Measurements from ENCODE around the gene RIN2.
A peak's percentile ranks its signal among the peaks of the same experiment; 100 is the strongest.
"Not testable (repeated sequence)": the region's sequence is repeated elsewhere in the genome, so short reads cannot be mapped to it uniquely, and the experiment has no call there.

Gene RIN2

DNA sequence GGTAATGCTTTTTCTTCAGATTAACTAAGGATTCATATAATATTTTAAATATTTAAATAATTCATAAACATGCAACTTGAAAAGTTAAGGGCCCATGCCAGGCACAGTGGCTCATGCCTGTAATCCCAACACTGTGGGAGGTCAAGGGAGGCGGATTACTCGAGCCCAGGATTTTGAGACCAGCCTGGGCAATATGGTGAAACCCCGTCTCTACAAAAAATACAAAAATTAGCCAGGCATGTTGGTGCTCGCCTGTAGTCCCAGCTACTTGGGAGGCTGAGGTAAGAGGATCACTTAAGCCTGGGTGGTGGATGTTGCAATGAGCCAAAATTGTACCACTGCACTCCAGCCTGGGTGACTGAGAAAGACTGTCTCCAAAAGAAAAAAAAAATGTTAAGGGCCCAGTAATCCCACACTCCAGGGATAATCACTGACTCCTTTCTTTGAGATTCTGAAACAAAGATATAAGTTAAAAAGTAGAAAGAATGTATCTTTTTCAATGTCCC is 7.9 kb upstream of the RIN2 start:
- Histone ChIP-seq H3K4me3 (IDR thresholded peaks at IDR 0.05; ENCODE audit: insufficient read depth, low read depth, low read length) (no peak overlapping the region), H3K36me3 (ENCODE audit: insufficient read depth) (no peaks in the 10 kb centered on the region), H3K4me2 (no peak overlapping the region), H3K27me3 (ENCODE audit: insufficient read depth, low read depth) (no peaks in the 10 kb centered on the region), H3K79me2 (ENCODE audit: insufficient read depth, low read depth) (no peaks in the 10 kb centered on the region), H3K4me1 (ENCODE audit: low read depth, poor library complexity, severe bottlenecking) (no peaks in the 10 kb centered on the region), H3K27ac (no peak overlapping the region), H3K9ac (no peak overlapping the region), H2AFZ (ENCODE audit: low read depth) (no peak overlapping the region), H4K20me1 (ENCODE audit: insufficient read depth) (no peaks in the 10 kb centered on the region)
- TF ChIP-seq CTCF (conservative IDR thresholded peaks at IDR 0.05; ENCODE audit: low read depth, low read length): no peak

DNA sequence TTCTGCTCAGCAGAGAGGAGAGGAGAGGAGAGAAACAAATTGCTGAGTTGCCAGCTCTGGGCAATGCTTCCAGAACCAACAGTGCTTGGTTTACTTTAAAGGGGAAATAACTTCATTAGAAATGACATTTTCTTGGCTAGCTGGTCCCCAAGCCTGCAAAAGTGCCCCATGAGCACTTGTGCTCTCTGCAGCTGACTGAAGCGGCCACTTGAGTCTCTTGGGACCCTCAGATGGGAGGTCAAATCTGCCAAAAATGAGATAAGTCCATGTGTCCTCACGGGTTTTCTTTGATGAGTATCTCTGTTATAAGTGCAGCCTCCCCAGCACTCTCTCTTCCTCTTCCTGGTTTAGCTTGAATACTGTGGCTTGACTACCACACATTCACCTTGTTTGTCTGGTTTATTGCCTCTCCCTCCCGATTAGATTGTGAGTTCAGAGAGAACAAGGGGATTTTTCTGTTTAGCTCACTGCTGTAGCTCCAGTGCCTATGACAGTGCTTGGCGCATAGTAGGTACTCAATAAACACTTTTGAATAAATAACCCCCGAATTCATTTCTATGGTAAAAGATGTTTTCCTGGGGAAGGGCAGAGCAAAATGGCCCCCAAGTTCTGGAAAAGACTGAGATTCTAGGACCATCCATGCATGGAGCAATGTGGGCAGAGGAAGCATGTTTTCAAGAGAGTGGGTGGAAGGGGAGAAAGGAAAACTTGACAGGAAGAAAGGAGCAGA is 7.0 kb upstream of the RIN2 start:
- Histone ChIP-seq H3K9ac (no peak overlapping the region), H2AFZ (ENCODE audit: low read depth) (no peak overlapping the region)

DNA sequence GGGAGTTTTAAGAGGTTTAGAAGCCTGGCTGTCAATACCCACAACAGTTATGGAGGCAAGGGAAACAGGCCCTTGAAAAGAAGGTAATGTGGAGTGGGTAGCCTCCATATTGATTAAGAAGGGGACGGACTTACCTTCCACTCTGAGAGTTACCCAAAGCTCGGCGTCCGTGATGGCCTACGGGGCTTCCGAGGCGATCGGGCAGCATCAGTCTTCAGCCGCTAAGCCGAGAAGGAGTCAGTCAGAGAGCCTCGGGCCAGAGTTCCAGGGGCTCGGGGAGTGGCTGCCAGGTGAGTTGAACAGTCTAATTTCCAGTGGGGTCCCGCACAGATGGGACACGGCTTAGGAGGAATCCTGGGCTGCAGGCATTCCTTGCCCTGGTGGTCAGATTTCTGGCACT is 3.9 kb upstream of the RIN2 start:
- not testable (repeated sequence) for H3K4me3 ChIP-seq (IDR thresholded peaks at IDR 0.05; ENCODE audit: insufficient read depth, low read depth, low read length); H3K36me3 ChIP-seq (ENCODE audit: insufficient read depth); H3K9ac ChIP-seq; H3K27me3 ChIP-seq (ENCODE audit: insufficient read depth, low read depth); H3K27ac ChIP-seq; H3K79me2 ChIP-seq (ENCODE audit: insufficient read depth, low read depth); H3K4me2 ChIP-seq; H2AFZ ChIP-seq (ENCODE audit: low read depth); H4K20me1 ChIP-seq (ENCODE audit: insufficient read depth)
- H3K4me1 ChIP-seq (ENCODE audit: low read depth, poor library complexity, severe bottlenecking): peaks cover 16% of the 10 kb centered on the region

More for the DNA sequence above, 7.0 kb upstream of the RIN2 start:
- TF ChIP-seq CTCF (conservative IDR thresholded peaks at IDR 0.05; ENCODE audit: low read depth, low read length): no peak
- H3K4me1 ChIP-seq (ENCODE audit: low read depth, poor library complexity, severe bottlenecking): no peaks in the 10 kb centered on the region
- no peaks in the 10 kb centered on the region for H3K27me3 ChIP-seq (ENCODE audit: insufficient read depth, low read depth)
- no peaks in the 10 kb centered on the region for H4K20me1 ChIP-seq (ENCODE audit: insufficient read depth)
- no peak overlapping the region for H3K27ac ChIP-seq
- no peaks in the 10 kb centered on the region for H3K36me3 ChIP-seq (ENCODE audit: insufficient read depth)
- no peak overlapping the region for H3K4me2 ChIP-seq
- no peaks in the 10 kb centered on the region for H3K79me2 ChIP-seq (ENCODE audit: insufficient read depth, low read depth)
- H3K4me3 ChIP-seq (IDR thresholded peaks at IDR 0.05; ENCODE audit: insufficient read depth, low read depth, low read length): no peak overlapping the region

- H3K4me2 ChIP-seq: peak overlapping the region; percentile 78
These were observed 1.1 kb upstream of the RIN2 start for GRCh38 chr20:19756761-19757486.

More at GRCh38 chr20:19756761-19757486, 1.1 kb upstream of the RIN2 start:
- Histone ChIP-seq H3K36me3 (ENCODE audit: insufficient read depth) (no peaks in the 10 kb centered on the region), H4K20me1 (ENCODE audit: insufficient read depth) (no peaks in the 10 kb centered on the region), H3K4me1 (ENCODE audit: low read depth, poor library complexity, severe bottlenecking) (peaks cover 32% of the 10 kb centered on the region), H3K9ac (peak overlapping the region; percentile 66; the same call in 1 of the 2 replicates), H2AFZ (ENCODE audit: low read depth) (peak overlapping the region; percentile 96), H3K79me2 (ENCODE audit: insufficient read depth, low read depth) (no peaks in the 10 kb centered on the region), H3K4me3 (IDR thresholded peaks at IDR 0.05; ENCODE audit: insufficient read depth, low read depth, low read length) (no peak overlapping the region), H3K27me3 (ENCODE audit: insufficient read depth, low read depth) (no peaks in the 10 kb centered on the region), H3K27ac (peak overlapping the region; percentile 22; the same call in 1 of the 2 replicates)
- no peak for TF ChIP-seq CTCF (conservative IDR thresholded peaks at IDR 0.05; ENCODE audit: low read depth, low read length)

Measured in KMS-11 (cell line).